Panc1 (cell line): ENCODE data around the gene CCDC158. TPM values are rescaled to one million over a fixed set of nuclear protein-coding genes. Genes with fewer than 3 reads are reported as not detected.

Experiments used
- ATAC-seq: fragments of 200-7000 bp; cut with Tn5 transposase; 2 replicates; pipeline ENCODE4 v1.9.1; 2020; ENCODE audit warnings: mild to moderate bottlenecking, moderate library complexity
- BruUV-seq: library from RNA; stranded (reverse); fragments of 400-500 nt; replicated peaks from 2 replicates; lab custom pipeline; 2021; lab: Mats Ljungman, UMichigan
- CTCF ChIA-PET: fragments of 300-600 bp; sonication (Branson Sonifier 250); formaldehyde crosslinking; loops from one replicate; lab custom pipeline; 2022; ENCODE audit warnings: antibody characterized with exemption; lab: Charles Lee
- POLR2A ChIA-PET: fragments of 300-600 bp; sonication (Branson Sonifier 250); formaldehyde crosslinking; loops from one replicate; lab custom pipeline; 2022; ENCODE audit warnings: antibody characterized with exemption; lab: Charles Lee
- DNase-seq: peaks from one replicate; pipeline ENCODE4 v3.0.0-alpha.2; 2010; ENCODE audit warnings: low read depth, low spot score
- H3K27ac ChIP-seq: 2 replicates; pipeline ENCODE4 v1.5.1; 2011; ENCODE audit warnings: mild to moderate bottlenecking, low read length, inconsistent platforms
- H3K27me3 ChIP-seq: fragments of 200-500 bp; sonication (Bioruptor generic); 2 replicates; pipeline ENCODE4 v1.6.0; 2014; ENCODE audit warnings: low read length, inconsistent platforms; ENCODE audit not compliant: control insufficient read depth, insufficient read depth
- H3K36me3 ChIP-seq: fragments of 200-500 bp; sonication (Bioruptor generic); 2 replicates; pipeline ENCODE4 v1.5.1; 2014; ENCODE audit warnings: inconsistent platforms, mild to moderate bottlenecking, low read length, moderate library complexity; ENCODE audit not compliant: control insufficient read depth, insufficient read depth
- H3K4me1 ChIP-seq: 2 replicates; pipeline ENCODE4 v1.5.1; 2011; ENCODE audit warnings: inconsistent platforms, mild to moderate bottlenecking, low read length, moderate library complexity; ENCODE audit not compliant: control insufficient read depth, insufficient read depth
- H3K4me3 ChIP-seq, 2 experiments: 2 replicates each; pipeline ENCODE4 v1.5.1; 2011 to 2012; ENCODE audit warnings: low read depth in 2 of 2, low read length in 2 of 2, mild to moderate bottlenecking in 2 of 2, inconsistent platforms in 1 of 2, moderate library complexity in 1 of 2
- H3K9me3 ChIP-seq: fragments of 200-500 bp; sonication (Bioruptor generic); 2 replicates; pipeline ENCODE4 v1.5.1; 2014; ENCODE audit warnings: low read depth, mild to moderate bottlenecking, inconsistent platforms, low read length, moderate library complexity; ENCODE audit not compliant: control insufficient read depth, insufficient read depth
- POLR2AphosphoS5 ChIP-seq: IDR thresholded peaks from 2 replicates; pipeline ENCODE4 v1.6.1; 2012; ENCODE audit warnings: mild to moderate bottlenecking, low read depth, low read length, moderate library complexity
- SIN3A ChIP-seq: IDR thresholded peaks from 2 replicates; pipeline ENCODE4 v1.6.1; 2012; ENCODE audit warnings: low read depth, mild to moderate bottlenecking, low read length, moderate library complexity, borderline replicate concordance; ENCODE audit not compliant: insufficient read depth
- TCF7L2 ChIP-seq: IDR thresholded peaks from 2 replicates; pipeline ENCODE4 v1.6.1; 2011; ENCODE audit warnings: mild to moderate bottlenecking, low read depth, low read length, inconsistent platforms
- in situ Hi-C: cut with HindIII; loops from 2 replicates; pipeline ENCODE4 v1.10.0; 2016; ENCODE audit warnings: low sequenced_read_pairs, low pct_unique_long_range_greater_than_20kb
- intact Hi-C: fragments of 100-400 bp; cut with micrococcal nuclease; formaldehyde crosslinking; loops from one replicate; pipeline ENCODE4 v1.10.0; 2022; ENCODE audit not compliant: unreplicated experiment
- total RNA-seq: library from RNA; stranded (reverse); gene quantifications from one replicate; pipeline ENCODE4 v1.2.1, GENCODE V29; 2021; ENCODE audit not compliant: unreplicated experiment
- TF ChIP-seq, protein P1 (sequence below), 2 experiments: IDR thresholded peaks; 2 replicates each; pipeline ENCODE4 v1.6.1; 2011 to 2012; ENCODE audit warnings: low read depth in 2 of 2, control low read depth in 1 of 2, low read length in 1 of 2, mild to moderate bottlenecking in 1 of 2, moderate library complexity in 1 of 2; ENCODE audit not compliant: insufficient read depth in 1 of 2
- TF ChIP-seq, protein P2 (sequence below): fragments of 450-650 bp; IDR thresholded peaks from 2 replicates; pipeline ENCODE4 v1.5.1; 2017; ENCODE audit warnings: mild to moderate bottlenecking

Gene CCDC158
- total RNA-seq, 1 experiment from 2014 or later: 0.28 TPM

DNA sequence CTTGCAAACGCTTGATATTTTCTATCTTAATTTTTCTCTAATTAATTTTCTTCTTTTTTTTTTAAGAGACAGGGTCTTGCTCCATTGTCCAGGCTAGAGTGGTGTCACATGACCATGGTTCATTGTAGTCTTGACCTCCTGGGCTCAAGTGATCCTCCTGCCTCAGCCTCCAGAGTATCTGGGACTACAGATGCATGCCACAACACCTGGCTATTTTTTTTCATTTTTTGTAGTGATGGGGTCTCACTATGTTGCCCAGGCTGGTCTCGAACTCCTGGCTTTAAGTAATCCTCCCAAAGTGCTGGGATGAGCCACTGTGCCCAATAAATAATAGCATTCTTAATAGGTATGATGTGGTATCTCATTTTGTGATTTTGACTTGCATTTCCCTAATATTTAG is 32.3 kb upstream of the CCDC158 start:
- H3K36me3 ChIP-seq: no peaks in the 10 kb centered on the region
- ChIA-PET POLR2A (no interaction called here), CTCF (no interaction called here)
- H3K4me3 ChIP-seq: no peak overlapping the region
- H3K9me3 ChIP-seq: no peaks in the 10 kb centered on the region
- H3K27me3 ChIP-seq: peaks cover 5% of the 10 kb centered on the region
- ATAC-seq: no peak
- H3K4me1 ChIP-seq: no peaks in the 10 kb centered on the region
- DNase-seq: no peak
- no TSS peak for BruUV-seq
- intact Hi-C loops (no loop called here), in situ Hi-C loops (no loop called here)
- H3K27ac ChIP-seq: no peak overlapping the region
- no peak for TF ChIP-seq SIN3A
- no peak for TF ChIP-seq TCF7L2
- TF ChIP-seq, protein P1, sequence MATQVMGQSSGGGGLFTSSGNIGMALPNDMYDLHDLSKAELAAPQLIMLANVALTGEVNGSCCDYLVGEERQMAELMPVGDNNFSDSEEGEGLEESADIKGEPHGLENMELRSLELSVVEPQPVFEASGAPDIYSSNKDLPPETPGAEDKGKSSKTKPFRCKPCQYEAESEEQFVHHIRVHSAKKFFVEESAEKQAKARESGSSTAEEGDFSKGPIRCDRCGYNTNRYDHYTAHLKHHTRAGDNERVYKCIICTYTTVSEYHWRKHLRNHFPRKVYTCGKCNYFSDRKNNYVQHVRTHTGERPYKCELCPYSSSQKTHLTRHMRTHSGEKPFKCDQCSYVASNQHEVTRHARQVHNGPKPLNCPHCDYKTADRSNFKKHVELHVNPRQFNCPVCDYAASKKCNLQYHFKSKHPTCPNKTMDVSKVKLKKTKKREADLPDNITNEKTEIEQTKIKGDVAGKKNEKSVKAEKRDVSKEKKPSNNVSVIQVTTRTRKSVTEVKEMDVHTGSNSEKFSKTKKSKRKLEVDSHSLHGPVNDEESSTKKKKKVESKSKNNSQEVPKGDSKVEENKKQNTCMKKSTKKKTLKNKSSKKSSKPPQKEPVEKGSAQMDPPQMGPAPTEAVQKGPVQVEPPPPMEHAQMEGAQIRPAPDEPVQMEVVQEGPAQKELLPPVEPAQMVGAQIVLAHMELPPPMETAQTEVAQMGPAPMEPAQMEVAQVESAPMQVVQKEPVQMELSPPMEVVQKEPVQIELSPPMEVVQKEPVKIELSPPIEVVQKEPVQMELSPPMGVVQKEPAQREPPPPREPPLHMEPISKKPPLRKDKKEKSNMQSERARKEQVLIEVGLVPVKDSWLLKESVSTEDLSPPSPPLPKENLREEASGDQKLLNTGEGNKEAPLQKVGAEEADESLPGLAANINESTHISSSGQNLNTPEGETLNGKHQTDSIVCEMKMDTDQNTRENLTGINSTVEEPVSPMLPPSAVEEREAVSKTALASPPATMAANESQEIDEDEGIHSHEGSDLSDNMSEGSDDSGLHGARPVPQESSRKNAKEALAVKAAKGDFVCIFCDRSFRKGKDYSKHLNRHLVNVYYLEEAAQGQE (IDR thresholded peaks at IDR 0.05; ENCODE audit: insufficient read depth in 1 of 2, low read depth in 2 of 2, low read length in 1 of 2): no peak
- TF ChIP-seq, protein P2, sequence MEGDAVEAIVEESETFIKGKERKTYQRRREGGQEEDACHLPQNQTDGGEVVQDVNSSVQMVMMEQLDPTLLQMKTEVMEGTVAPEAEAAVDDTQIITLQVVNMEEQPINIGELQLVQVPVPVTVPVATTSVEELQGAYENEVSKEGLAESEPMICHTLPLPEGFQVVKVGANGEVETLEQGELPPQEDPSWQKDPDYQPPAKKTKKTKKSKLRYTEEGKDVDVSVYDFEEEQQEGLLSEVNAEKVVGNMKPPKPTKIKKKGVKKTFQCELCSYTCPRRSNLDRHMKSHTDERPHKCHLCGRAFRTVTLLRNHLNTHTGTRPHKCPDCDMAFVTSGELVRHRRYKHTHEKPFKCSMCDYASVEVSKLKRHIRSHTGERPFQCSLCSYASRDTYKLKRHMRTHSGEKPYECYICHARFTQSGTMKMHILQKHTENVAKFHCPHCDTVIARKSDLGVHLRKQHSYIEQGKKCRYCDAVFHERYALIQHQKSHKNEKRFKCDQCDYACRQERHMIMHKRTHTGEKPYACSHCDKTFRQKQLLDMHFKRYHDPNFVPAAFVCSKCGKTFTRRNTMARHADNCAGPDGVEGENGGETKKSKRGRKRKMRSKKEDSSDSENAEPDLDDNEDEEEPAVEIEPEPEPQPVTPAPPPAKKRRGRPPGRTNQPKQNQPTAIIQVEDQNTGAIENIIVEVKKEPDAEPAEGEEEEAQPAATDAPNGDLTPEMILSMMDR: no peak
- TF ChIP-seq POLR2AphosphoS5: no peak

DNA sequence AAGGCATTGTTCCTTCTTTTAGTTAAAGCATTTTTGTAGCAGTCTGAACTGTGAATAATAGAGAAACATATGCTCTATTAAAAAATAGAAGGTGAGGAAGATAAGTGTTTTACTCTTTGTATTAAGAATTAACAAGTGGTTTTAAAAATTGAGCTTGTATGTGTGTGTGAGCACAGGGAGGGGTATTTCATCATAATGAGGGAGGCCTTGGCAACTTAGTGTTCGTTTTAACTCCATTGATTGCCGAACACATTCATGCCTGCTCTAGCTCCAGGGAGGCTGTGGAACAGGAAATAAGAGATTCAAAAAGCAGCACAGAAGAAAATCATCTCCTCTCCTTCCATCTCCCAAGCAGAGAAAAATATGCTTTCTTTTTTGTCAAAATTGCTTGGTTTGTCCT is 28.9 kb upstream of the CCDC158 start:
- DNase-seq: no peak
- Histone ChIP-seq H3K27ac (no peak overlapping the region), H3K36me3 (no peaks in the 10 kb centered on the region), H3K27me3 (peaks cover 5% of the 10 kb centered on the region), H3K9me3 (no peaks in the 10 kb centered on the region), H3K4me1 (no peaks in the 10 kb centered on the region), H3K4me3 (no peak overlapping the region)
- ChIA-PET CTCF (no interaction called here), POLR2A (no interaction called here)
- BruUV-seq: no TSS peak
- ATAC-seq: no peak
- no peak for TF ChIP-seq POLR2AphosphoS5
- no peak for TF ChIP-seq SIN3A
- TF ChIP-seq, protein P2: no peak
- no peak for TF ChIP-seq TCF7L2
- TF ChIP-seq, protein P1 (IDR thresholded peaks at IDR 0.05; ENCODE audit: insufficient read depth in 1 of 2, low read depth in 2 of 2, low read length in 1 of 2): no peak
- intact Hi-C loops: no loop called here
- in situ Hi-C loops: no loop called here
